Activated naive CD8-positive, alpha-beta T cell treated with anti-CD3 and anti-CD28 coated beads, Interleukin-2, amount 50 U/mL, for 16 hours (primary cell): Measurements from ENCODE around the gene UBE2V1.
"Not testable (repeated sequence)": the region's sequence is repeated elsewhere in the genome, so short reads cannot be mapped to it uniquely, and the experiment has no call there.

Experiments
- DNase-seq: peaks from one replicate; pipeline ENCODE4 v3.0.0-alpha.2; 2020; ENCODE audit warnings: low read depth, low spot score

UBE2V1 gene

GRCh38 chr20:50095476-50096078 is 17.4 kb downstream of the UBE2V1 start:
- DNase-seq: no peak

- DNase-seq: no peak
Observed at GRCh38 chr20:50094522-50094921, 18.4 kb downstream of the UBE2V1 start.

- no peak for DNase-seq
Observed at GRCh38 chr20:50093240-50093639, 19.7 kb downstream of the UBE2V1 start.

GRCh38 chr20:50092436-50092835 is 20.5 kb downstream of the UBE2V1 start:
- DNase-seq: no peak

- DNase-seq: no peak
Observed at GRCh38 chr20:50089787-50090177, 23.2 kb downstream of the UBE2V1 start.

- no peak for DNase-seq
Observed at GRCh38 chr20:50089140-50089786, 23.7 kb downstream of the UBE2V1 start.

- DNase-seq: no peak
Observed at GRCh38 chr20:50088022-50088421, 24.9 kb downstream of the UBE2V1 start.

- no peak for DNase-seq
Observed at GRCh38 chr20:50085481-50086365, 27.2 kb downstream of the UBE2V1 start.

- DNase-seq: no peak
Observed at GRCh38 chr20:50085146-50085480, 27.8 kb downstream of the UBE2V1 start.

GRCh38 chr20:50083034-50083433 is 29.9 kb downstream of the UBE2V1 start:
- DNase-seq: no peak

- DNase-seq: not testable (repeated sequence)
Observed at GRCh38 chr20:50082056-50082455, 30.9 kb downstream of the UBE2V1 start.

GRCh38 chr20:50077818-50078601 is 34.9 kb downstream of the UBE2V1 start:
- no peak for DNase-seq

- no peak for DNase-seq
Observed at GRCh38 chr20:50073500-50073899, 39.5 kb downstream of the UBE2V1 start.

- DNase-seq: peak; percentile 83
Observed at GRCh38 chr20:50071039-50071888, 41.7 kb downstream of the UBE2V1 start.

GRCh38 chr20:50070361-50070760 is 42.6 kb downstream of the UBE2V1 start:
- DNase-seq: no peak

GRCh38 chr20:50068041-50068651 is 44.8 kb downstream of the UBE2V1 start:
- no peak for DNase-seq

GRCh38 chr20:50067461-50067860 is 45.5 kb downstream of the UBE2V1 start:
- DNase-seq: no peak

GRCh38 chr20:50067018-50067417 is 45.9 kb downstream of the UBE2V1 start:
- no peak for DNase-seq

- DNase-seq: no peak
Observed at GRCh38 chr20:50066161-50066834, 46.7 kb downstream of the UBE2V1 start.

GRCh38 chr20:50065325-50065615 is 47.7 kb downstream of the UBE2V1 start:
- DNase-seq: no peak
